ENCODE results near the gene PHLDA3. TPM values are rescaled to one million over a fixed set of nuclear protein-coding genes. Genes with fewer than 3 reads are reported as not detected.

The PHLDA3 gene
- total and polyA plus RNA-seq, 4 donors, result 0.36 to 2.2 (median 1.0) TPM

- no peak for DNase-seq (ENCODE audit: low spot score)
- H3K36me3 ChIP-seq (ENCODE audit: control insufficient read depth in 4 of 4, insufficient read depth in 3 of 4, low read depth in 1 of 4, low read length in 3 of 4), result peaks cover 3 to 13% (median 7%) of the 10 kb centered on the region in 4 donors
- WGBS, result 35% methylated on average over 11 of the region's 11 CpGs
Measured at GRCh38 chr1:201495551-201496295, 26.7 kb upstream of the PHLDA3 start.

More at GRCh38 chr1:201495551-201496295, 26.7 kb upstream of the PHLDA3 start:
- H3K4me3 ChIP-seq (ENCODE audit: low read depth in 1 of 3, low read length in 3 of 3), result no peak overlapping the region
- no peaks in the 10 kb centered on the region for H3K27me3 ChIP-seq (ENCODE audit: control insufficient read depth in 4 of 4, insufficient read depth in 4 of 4, low read length in 3 of 4)
- H3K4me1 ChIP-seq (ENCODE audit: control insufficient read depth in 4 of 4, insufficient read depth in 4 of 4, low read length in 3 of 4), result peaks cover 19 to 79% (median 69%) of the 10 kb centered on the region in 4 donors
- H3K9ac ChIP-seq (ENCODE audit: low read depth in 1 of 2, low read length in 2 of 2), result no peak overlapping the region
- TF ChIP-seq RAD21 (IDR thresholded peaks at IDR 0.05), result no peak
- TF ChIP-seq, protein P1, sequence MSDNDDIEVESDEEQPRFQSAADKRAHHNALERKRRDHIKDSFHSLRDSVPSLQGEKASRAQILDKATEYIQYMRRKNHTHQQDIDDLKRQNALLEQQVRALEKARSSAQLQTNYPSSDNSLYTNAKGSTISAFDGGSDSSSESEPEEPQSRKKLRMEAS (IDR thresholded peaks at IDR 0.05), result peak; percentile 66
- TF ChIP-seq EGR1 (IDR thresholded peaks at IDR 0.05; ENCODE audit: low read depth in 2 of 2), result peak in 1 of 2 donors; percentile 47
- TF ChIP-seq HNF4A (conservative IDR thresholded peaks at IDR 0.05), result peak; percentile 78 to 79
- no peak for TF ChIP-seq TAF1 (conservative IDR thresholded peaks at IDR 0.05)
- TF ChIP-seq YY1 (IDR thresholded peaks at IDR 0.05), result peak; percentile 59
- TF ChIP-seq, protein P2, sequence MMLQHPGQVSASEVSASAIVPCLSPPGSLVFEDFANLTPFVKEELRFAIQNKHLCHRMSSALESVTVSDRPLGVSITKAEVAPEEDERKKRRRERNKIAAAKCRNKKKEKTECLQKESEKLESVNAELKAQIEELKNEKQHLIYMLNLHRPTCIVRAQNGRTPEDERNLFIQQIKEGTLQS (IDR thresholded peaks at IDR 0.05), result peak; percentile 12
- TF ChIP-seq GABPA (IDR thresholded peaks at IDR 0.05 in 1 of 2, conservative IDR thresholded peaks at IDR 0.05 in 1 of 2), result peak in 1 of 2 donors; percentile 23
- no peak for TF ChIP-seq HNF4G (IDR thresholded peaks at IDR 0.05)
- TF ChIP-seq REST (IDR thresholded peaks at IDR 0.05), result no peak
- peak; percentile 95 for TF ChIP-seq NR2F2 (IDR thresholded peaks at IDR 0.05)
- no peak for TF ChIP-seq CTCF (IDR thresholded peaks at IDR 0.05; ENCODE audit: low read depth, low read length, missing input control)
- TF ChIP-seq JUND (IDR thresholded peaks at IDR 0.05), result peak in 1 of 2 donors; percentile 60
- TF ChIP-seq FOXA1 (IDR thresholded peaks at IDR 0.05), result no peak
- TF ChIP-seq RXRA (IDR thresholded peaks at IDR 0.05), result peak; percentile 90 to 91
- TF ChIP-seq, protein P3, sequence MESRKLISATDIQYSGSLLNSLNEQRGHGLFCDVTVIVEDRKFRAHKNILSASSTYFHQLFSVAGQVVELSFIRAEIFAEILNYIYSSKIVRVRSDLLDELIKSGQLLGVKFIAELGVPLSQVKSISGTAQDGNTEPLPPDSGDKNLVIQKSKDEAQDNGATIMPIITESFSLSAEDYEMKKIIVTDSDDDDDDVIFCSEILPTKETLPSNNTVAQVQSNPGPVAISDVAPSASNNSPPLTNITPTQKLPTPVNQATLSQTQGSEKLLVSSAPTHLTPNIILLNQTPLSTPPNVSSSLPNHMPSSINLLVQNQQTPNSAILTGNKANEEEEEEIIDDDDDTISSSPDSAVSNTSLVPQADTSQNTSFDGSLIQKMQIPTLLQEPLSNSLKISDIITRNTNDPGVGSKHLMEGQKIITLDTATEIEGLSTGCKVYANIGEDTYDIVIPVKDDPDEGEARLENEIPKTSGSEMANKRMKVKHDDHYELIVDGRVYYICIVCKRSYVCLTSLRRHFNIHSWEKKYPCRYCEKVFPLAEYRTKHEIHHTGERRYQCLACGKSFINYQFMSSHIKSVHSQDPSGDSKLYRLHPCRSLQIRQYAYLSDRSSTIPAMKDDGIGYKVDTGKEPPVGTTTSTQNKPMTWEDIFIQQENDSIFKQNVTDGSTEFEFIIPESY (IDR thresholded peaks at IDR 0.05), result no peak
- no peak for TF ChIP-seq FOXA2 (IDR thresholded peaks at IDR 0.05)
- TF ChIP-seq SP1 (IDR thresholded peaks at IDR 0.05), result peak; percentile 87
- H3K9me3 ChIP-seq (ENCODE audit: control insufficient read depth in 4 of 4, low read length in 3 of 4), result no peaks in the 10 kb centered on the region
- peak overlapping the region; percentile 55 to 71 for H3K27ac ChIP-seq (ENCODE audit: low read depth in 1 of 2, low read length in 2 of 2)
